GM21423 (cell line): ENCODE data around the gene WASHC4.

ENCODE experiments used
- ATAC-seq: cut with Tn5 transposase; IDR thresholded peaks from one replicate; pipeline ENCODE4 v1.9.1; 2021; ENCODE audit warnings: mild to moderate bottlenecking, moderate library complexity; ENCODE audit not compliant: unreplicated experiment

Gene WASHC4

GRCh38 chr12:105205322-105206048 is 98.0 kb downstream of the WASHC4 start:
- ATAC-seq: no peak

- no peak for ATAC-seq
Observed at GRCh38 chr12:105206686-105207374, 99.3 kb downstream of the WASHC4 start.

GRCh38 chr12:105209091-105209490 is 101.6 kb downstream of the WASHC4 start:
- ATAC-seq: no peak

- ATAC-seq: no peak
Observed at GRCh38 chr12:105212438-105212837, 104.9 kb downstream of the WASHC4 start.

GRCh38 chr12:105214148-105214547 is 106.6 kb downstream of the WASHC4 start:
- ATAC-seq: no peak

GRCh38 chr12:105214670-105215375 is 107.3 kb downstream of the WASHC4 start:
- ATAC-seq: no peak

- no peak for ATAC-seq
Observed at GRCh38 chr12:105218434-105218833, 110.9 kb downstream of the WASHC4 start.
